Type B pancreatic cell (in vitro differentiated cells): Measurements from ENCODE around the gene DCHS1. TPM values are rescaled to one million over a fixed set of nuclear protein-coding genes. Genes with fewer than 3 reads are reported as not detected.

Source experiments
- DNase-seq: peaks from one replicate; pipeline ENCODE4 v3.0.0; 2021; ENCODE audit warnings: mixed read lengths; ENCODE audit not compliant: unreplicated experiment; ENCODE audit errors: extremely low spot score
- H3K27ac Mint-ChIP-seq: 2 replicates; pipeline ENCODE4 v1.8.0; 2021; ENCODE audit warnings: mild to moderate bottlenecking, mixed read lengths
- H3K27me3 Mint-ChIP-seq: 2 replicates; pipeline ENCODE4 v1.8.0; 2021; ENCODE audit warnings: mixed read lengths
- H3K36me3 Mint-ChIP-seq: 2 replicates; pipeline ENCODE4 v1.8.0; 2021; ENCODE audit warnings: mixed read lengths
- H3K4me1 Mint-ChIP-seq: one replicate; pipeline ENCODE4 v1.8.0; 2021; ENCODE audit warnings: mixed read lengths; ENCODE audit not compliant: unreplicated experiment
- H3K4me3 Mint-ChIP-seq: 2 replicates; pipeline ENCODE4 v1.8.0; 2021; ENCODE audit warnings: mild to moderate bottlenecking, mixed read lengths
- H3K9me3 Mint-ChIP-seq: 2 replicates; pipeline ENCODE4 v1.8.0; 2021; ENCODE audit warnings: mixed read lengths
- total RNA-seq: library from RNA; stranded (reverse); gene quantifications from 2 replicates; pipeline ENCODE4 v1.2.1, GENCODE V29; 2021; ENCODE audit warnings: low replicate concordance
- TF ChIP-seq, protein P1 (sequence below): fragments of 200-600 bp; sonication (generic); conservative IDR thresholded peaks from 2 replicates; pipeline ENCODE4 v1.5.0; 2021; ENCODE audit warnings: antibody characterized with exemption, mild to moderate bottlenecking

The DCHS1 gene
- total RNA-seq, 1 donor from 2014 or later, result 54.9 TPM

DNA sequence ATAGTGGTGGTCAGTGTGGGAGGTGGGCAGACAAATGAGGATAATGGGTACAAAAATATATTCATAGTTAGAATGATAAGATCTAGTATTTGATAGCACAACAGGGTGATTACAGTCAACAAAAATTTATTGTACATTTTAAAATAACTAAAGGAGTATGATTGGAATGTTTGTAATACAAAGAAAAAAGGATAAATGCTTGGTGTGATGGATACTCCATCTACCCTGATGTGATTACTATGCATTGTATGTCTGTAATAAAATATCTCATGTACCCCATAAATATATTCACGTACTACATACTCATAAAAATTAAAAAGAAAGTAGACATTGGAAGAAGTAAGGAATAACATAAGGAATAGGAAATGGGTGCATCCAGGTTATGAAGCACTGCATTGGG, 67.6 kb downstream of the DCHS1 start:
- H3K36me3 Mint-ChIP-seq, result peaks cover 11% of the 10 kb centered on the region
- H3K27me3 Mint-ChIP-seq, result no peaks in the 10 kb centered on the region
- no peak overlapping the region for H3K27ac Mint-ChIP-seq
- no peak for DNase-seq
- H3K4me1 Mint-ChIP-seq, result no peaks in the 10 kb centered on the region
- TF ChIP-seq, protein P1, sequence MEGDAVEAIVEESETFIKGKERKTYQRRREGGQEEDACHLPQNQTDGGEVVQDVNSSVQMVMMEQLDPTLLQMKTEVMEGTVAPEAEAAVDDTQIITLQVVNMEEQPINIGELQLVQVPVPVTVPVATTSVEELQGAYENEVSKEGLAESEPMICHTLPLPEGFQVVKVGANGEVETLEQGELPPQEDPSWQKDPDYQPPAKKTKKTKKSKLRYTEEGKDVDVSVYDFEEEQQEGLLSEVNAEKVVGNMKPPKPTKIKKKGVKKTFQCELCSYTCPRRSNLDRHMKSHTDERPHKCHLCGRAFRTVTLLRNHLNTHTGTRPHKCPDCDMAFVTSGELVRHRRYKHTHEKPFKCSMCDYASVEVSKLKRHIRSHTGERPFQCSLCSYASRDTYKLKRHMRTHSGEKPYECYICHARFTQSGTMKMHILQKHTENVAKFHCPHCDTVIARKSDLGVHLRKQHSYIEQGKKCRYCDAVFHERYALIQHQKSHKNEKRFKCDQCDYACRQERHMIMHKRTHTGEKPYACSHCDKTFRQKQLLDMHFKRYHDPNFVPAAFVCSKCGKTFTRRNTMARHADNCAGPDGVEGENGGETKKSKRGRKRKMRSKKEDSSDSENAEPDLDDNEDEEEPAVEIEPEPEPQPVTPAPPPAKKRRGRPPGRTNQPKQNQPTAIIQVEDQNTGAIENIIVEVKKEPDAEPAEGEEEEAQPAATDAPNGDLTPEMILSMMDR, result no peak
- H3K9me3 Mint-ChIP-seq, result peaks cover 7% of the 10 kb centered on the region
- H3K4me3 Mint-ChIP-seq, result no peak overlapping the region

DNA sequence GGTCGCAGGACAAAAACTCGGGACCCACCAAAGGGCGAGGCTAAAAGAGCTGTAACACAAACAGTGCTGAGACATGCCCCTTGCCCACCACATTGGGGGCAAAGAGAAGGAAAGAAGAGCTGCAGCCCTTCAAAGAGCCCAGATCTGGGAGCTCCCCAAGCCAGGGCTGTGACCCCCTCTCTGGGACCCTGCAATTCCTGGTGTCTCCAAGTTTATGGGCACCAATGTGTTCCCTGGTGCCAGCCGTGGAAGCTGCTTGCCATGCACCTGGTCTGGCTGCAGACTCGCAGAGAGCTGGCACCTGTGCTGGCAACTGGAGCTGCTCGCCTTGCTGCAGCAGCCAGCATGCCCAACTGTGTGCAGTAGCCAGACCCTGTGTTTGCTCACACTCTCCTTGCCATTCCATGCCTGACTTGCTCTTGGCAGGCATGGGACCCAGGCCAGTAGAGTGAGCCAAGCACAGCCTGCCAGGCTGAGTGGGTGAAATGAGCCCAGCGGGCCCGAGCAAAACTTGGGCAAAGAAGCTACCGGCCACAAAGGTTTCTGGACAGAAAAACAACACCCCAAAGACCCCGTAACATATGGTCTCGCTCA, 68.2 kb downstream of the DCHS1 start:
- no peaks in the 10 kb centered on the region for H3K27me3 Mint-ChIP-seq
- peaks cover 13% of the 10 kb centered on the region for H3K36me3 Mint-ChIP-seq
- H3K9me3 Mint-ChIP-seq, result peaks cover 9% of the 10 kb centered on the region
- H3K4me1 Mint-ChIP-seq, result no peaks in the 10 kb centered on the region
- no peak for DNase-seq
- TF ChIP-seq, protein P1, result no peak
- H3K27ac Mint-ChIP-seq, result no peak overlapping the region
- H3K4me3 Mint-ChIP-seq, result no peak overlapping the region

DNA sequence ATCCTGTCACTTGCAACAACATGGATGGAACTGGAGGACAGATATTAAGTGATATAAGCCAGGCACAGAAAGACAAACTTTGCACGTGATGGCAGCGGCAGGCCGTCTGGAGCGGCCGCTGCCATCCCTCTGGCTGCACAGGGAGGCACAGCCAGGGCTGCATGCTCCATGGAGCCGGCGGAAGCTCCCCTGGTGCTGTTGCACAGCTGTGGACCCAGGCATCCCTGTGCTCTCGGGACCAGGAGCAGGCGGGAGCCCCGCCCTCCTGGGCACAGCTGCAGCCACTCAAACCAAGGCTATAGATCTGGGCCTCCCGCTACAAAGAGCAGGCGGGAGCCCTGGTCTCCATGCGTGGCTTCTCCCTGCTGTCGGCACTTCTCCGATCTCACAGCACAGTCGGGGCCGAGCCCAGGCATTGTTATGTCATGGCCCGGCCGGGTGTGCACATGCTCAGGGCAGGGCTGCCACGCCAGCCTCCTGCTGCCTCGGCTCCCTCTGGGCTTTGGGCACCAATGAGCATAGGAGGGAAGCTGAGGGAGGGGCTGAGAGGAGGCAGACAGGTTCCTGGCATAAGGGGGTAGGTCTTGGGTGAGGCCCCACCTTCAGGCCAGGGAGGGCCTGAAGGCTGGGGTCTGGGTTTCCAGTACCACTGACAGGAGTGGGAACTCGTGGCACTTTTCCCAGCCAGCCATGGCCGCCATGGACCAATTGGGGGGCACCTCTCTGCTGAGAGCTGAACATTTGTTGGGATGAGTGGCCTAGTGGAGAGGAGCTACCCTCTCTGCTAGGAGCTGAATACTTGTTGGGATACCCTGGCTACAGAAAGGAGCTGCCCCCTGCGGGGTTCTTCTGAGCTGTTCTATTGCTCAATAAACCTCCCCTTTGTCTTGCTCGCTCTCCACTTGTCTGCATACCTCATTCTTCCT, 68.9 kb downstream of the DCHS1 start:
- H3K4me3 Mint-ChIP-seq, result no peak overlapping the region
- TF ChIP-seq, protein P1, result no peak
- DNase-seq, result no peak
- no peaks in the 10 kb centered on the region for H3K27me3 Mint-ChIP-seq
- H3K9me3 Mint-ChIP-seq, result peaks cover 9% of the 10 kb centered on the region
- no peak overlapping the region for H3K27ac Mint-ChIP-seq
- H3K4me1 Mint-ChIP-seq, result no peaks in the 10 kb centered on the region
- peaks cover 19% of the 10 kb centered on the region for H3K36me3 Mint-ChIP-seq

DNA sequence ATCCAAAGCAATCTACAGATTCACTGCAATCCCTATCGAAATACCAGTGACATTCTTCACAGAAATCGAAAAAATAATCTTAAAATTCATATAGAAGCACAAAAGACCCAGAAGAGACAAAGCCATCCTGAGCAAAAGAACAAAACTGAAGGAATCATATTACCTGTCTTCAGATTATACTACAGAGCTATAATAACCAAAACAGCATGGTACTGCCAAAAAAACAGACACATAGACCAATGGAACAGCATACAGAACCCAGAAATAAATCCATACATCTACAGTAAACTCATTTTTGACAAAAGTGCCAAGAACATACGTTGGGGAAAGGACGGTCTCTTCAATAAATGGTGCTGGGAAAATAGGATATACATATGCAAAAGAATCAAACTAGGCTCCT, 71.1 kb downstream of the DCHS1 start:
- Mint-ChIP-seq H3K4me1 (no peaks in the 10 kb centered on the region), H3K4me3 (no peak overlapping the region), H3K9me3 (peaks cover 9% of the 10 kb centered on the region), H3K27me3 (no peaks in the 10 kb centered on the region), H3K27ac (no peak overlapping the region), H3K36me3 (peaks cover 22% of the 10 kb centered on the region)
- TF ChIP-seq, protein P1, result no peak
- DNase-seq, result no peak

GRCh38 chr11:6583584-6583983, 72.0 kb downstream of the DCHS1 start:
- H3K9me3 Mint-ChIP-seq, result peaks cover 9% of the 10 kb centered on the region
- H3K4me3 Mint-ChIP-seq, result no peak overlapping the region
- H3K4me1 Mint-ChIP-seq, result no peaks in the 10 kb centered on the region
- H3K36me3 Mint-ChIP-seq, result peaks cover 22% of the 10 kb centered on the region
- no peak for DNase-seq
- TF ChIP-seq, protein P1, result no peak
- no peaks in the 10 kb centered on the region for H3K27me3 Mint-ChIP-seq
- no peak overlapping the region for H3K27ac Mint-ChIP-seq
